Body of pancreas (tissue), 4 donors: ENCODE data around the gene RAC2.

Experiments
- POLR2A ChIP-seq, 3 donors: fragments of 450-650 bp; IDR thresholded peaks; one replicate each; pipeline ENCODE4 v1.6.1; 2016; ENCODE audit warnings: antibody characterized with exemption in 3 of 3, mild to moderate bottlenecking in 2 of 3
- TF ChIP-seq, protein P1 (sequence below), 7 experiments: fragments of 450-650 bp in 4 of 7; fragments of 200-600 bp in 3 of 7; sonication (generic) in 3 of 7; IDR thresholded peaks; one replicate each; pipeline ENCODE4 v1.5.1; 2016 to 2019; ENCODE audit warnings: antibody characterized with exemption in 7 of 7

DNA sequence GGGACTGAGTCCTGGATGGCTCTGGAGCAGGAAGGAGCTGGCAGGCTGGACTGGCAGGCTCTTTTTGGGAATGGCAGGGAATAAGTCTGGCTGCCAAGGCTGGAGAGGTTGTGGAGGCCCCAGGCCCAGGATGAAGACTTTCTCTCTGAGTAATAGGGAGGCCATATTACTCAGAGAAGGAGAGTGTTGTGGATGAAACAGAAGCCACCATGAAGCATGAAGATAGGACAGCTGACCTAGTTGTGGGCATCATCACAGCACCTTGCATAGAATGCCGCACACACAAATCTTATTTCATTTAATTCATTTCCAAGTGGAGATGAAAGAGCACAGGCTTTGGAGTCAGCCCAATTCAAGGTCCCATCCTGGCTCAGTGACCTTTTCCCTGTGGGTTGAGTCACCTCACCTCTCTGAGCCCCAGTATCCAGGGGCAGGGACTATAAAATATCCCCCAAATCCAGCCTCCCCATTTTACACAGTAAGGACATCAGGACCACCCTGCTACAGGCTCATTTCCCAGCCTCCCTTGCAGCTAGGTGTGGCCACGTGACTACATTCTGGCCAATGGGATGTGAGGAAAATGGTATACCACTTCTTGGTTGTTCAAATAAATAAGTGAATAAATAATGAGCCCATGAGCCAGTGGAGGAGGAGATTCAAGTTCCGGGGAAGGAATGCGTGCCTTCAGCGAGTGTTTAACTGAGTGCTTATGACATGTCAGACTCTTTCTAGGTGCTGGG is 47.7 kb upstream of the RAC2 start:
- TF ChIP-seq, protein P1, sequence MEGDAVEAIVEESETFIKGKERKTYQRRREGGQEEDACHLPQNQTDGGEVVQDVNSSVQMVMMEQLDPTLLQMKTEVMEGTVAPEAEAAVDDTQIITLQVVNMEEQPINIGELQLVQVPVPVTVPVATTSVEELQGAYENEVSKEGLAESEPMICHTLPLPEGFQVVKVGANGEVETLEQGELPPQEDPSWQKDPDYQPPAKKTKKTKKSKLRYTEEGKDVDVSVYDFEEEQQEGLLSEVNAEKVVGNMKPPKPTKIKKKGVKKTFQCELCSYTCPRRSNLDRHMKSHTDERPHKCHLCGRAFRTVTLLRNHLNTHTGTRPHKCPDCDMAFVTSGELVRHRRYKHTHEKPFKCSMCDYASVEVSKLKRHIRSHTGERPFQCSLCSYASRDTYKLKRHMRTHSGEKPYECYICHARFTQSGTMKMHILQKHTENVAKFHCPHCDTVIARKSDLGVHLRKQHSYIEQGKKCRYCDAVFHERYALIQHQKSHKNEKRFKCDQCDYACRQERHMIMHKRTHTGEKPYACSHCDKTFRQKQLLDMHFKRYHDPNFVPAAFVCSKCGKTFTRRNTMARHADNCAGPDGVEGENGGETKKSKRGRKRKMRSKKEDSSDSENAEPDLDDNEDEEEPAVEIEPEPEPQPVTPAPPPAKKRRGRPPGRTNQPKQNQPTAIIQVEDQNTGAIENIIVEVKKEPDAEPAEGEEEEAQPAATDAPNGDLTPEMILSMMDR (IDR thresholded peaks at IDR 0.05): no peak
- no peak for TF ChIP-seq POLR2A (IDR thresholded peaks at IDR 0.05)
